HEK293 (cell line): ENCODE results near the gene HUNK.

Source experiments
- CTCF ChIA-PET: fragments of 350-600 bp; formaldehyde crosslinking; extraction: SDS; loops from one replicate; lab custom pipeline; 2021; ENCODE audit warnings: antibody characterized with exemption; lab: Yijun Ruan, JAX
- POLR2A ChIA-PET: fragments of 300-600 bp; formaldehyde crosslinking; extraction: SDS; loops from one replicate; lab custom pipeline; 2020; ENCODE audit warnings: antibody characterized with exemption, inconsistent platforms; lab: Yijun Ruan, JAX
- H3K27ac ChIP-seq: fragments of 200-500 bp; sonication (Bioruptor generic); 2 replicates; pipeline ENCODE4 v1.5.1; 2014; ENCODE audit warnings: low read depth, low read length, control low read depth, inconsistent platforms; ENCODE audit errors: extremely low read depth
- H3K36me3 ChIP-seq, 2 experiments: fragments of 200-500 bp in 1 of 2; sonication (Bioruptor generic) in 1 of 2; 1 replicate in 1 of 2; 2 replicates in 1 of 2; pipeline ENCODE4 v1.5.1; 2014 to 2017; ENCODE audit warnings: inconsistent platforms in 2 of 2, low read length in 2 of 2; ENCODE audit not compliant: control insufficient read depth in 2 of 2, insufficient read depth in 1 of 2
- H3K4me1 ChIP-seq: fragments of 200-500 bp; sonication (Bioruptor generic); 2 replicates; pipeline ENCODE4 v1.5.1; 2014; ENCODE audit warnings: mild to moderate bottlenecking, low read length, inconsistent platforms; ENCODE audit not compliant: control insufficient read depth, insufficient read depth
- H3K4me3 ChIP-seq: 2 replicates; pipeline ENCODE4 v1.5.1; 2011; ENCODE audit warnings: low read depth, mild to moderate bottlenecking, control low read depth, low read length, moderate library complexity
- H3K9me3 ChIP-seq: fragments of 200-500 bp; sonication (Bioruptor generic); 2 replicates; pipeline ENCODE4 v1.5.1; 2014; ENCODE audit warnings: low read depth, low read length, inconsistent platforms; ENCODE audit not compliant: control insufficient read depth, insufficient read depth
- BCL11A ChIP-seq: fragments of 450-650 bp; formaldehyde crosslinking; IDR thresholded peaks from 2 replicates; pipeline ENCODE4 v1.5.1; 2016; ENCODE audit warnings: low read depth, missing biosample characterization, missing genetic modification characterization
- HOXD13 ChIP-seq: sonication (generic); formaldehyde crosslinking; IDR thresholded peaks from 2 replicates; pipeline ENCODE4 v1.8.0; 2022; ENCODE audit warnings: missing genetic modification reagents, borderline replicate concordance
- KLF8 ChIP-seq: fragments of 450-650 bp; formaldehyde crosslinking; IDR thresholded peaks from 2 replicates; pipeline ENCODE4 v1.5.1; 2016; ENCODE audit warnings: missing biosample characterization, missing genetic modification characterization
- REST ChIP-seq: fragments of 450-650 bp; formaldehyde crosslinking; IDR thresholded peaks from 2 replicates; pipeline ENCODE4 v1.5.1; 2016; ENCODE audit warnings: missing biosample characterization, missing genetic modification characterization
- SALL2 ChIP-seq: fragments of 450-650 bp; formaldehyde crosslinking; IDR thresholded peaks from 2 replicates; pipeline ENCODE4 v1.5.0; 2017; ENCODE audit warnings: missing biosample characterization, mild to moderate bottlenecking, missing genetic modification characterization, borderline replicate concordance
- WT1 ChIP-seq: fragments of 450-650 bp; formaldehyde crosslinking; IDR thresholded peaks from 2 replicates; pipeline ENCODE4 v1.5.1; 2016; ENCODE audit warnings: missing biosample characterization, missing genetic modification characterization
- ZBTB1 ChIP-seq: fragments of 450-650 bp; formaldehyde crosslinking; IDR thresholded peaks from 2 replicates; pipeline ENCODE4 v1.5.1; 2016; ENCODE audit warnings: missing biosample characterization, missing genetic modification characterization
- ZBTB20 ChIP-seq: fragments of 450-650 bp; formaldehyde crosslinking; IDR thresholded peaks from 2 replicates; pipeline ENCODE4 v1.5.1; 2016; ENCODE audit warnings: missing biosample characterization, missing genetic modification characterization
- ZEB2 ChIP-seq: fragments of 450-650 bp; formaldehyde crosslinking; IDR thresholded peaks from 2 replicates; pipeline ENCODE4 v1.5.1; 2016; ENCODE audit warnings: missing biosample characterization, missing genetic modification characterization
- ZFP3 ChIP-seq: fragments of 450-650 bp; formaldehyde crosslinking; IDR thresholded peaks from 2 replicates; pipeline ENCODE4 v1.5.1; 2016; ENCODE audit warnings: low read depth, missing biosample characterization, missing genetic modification characterization
- ZFP41 ChIP-seq: fragments of 450-650 bp; formaldehyde crosslinking; IDR thresholded peaks from 2 replicates; pipeline ENCODE4 v1.5.1; 2016; ENCODE audit warnings: missing biosample characterization, missing genetic modification characterization, borderline replicate concordance
- ZFP69B ChIP-seq: fragments of 450-650 bp; formaldehyde crosslinking; IDR thresholded peaks from 2 replicates; pipeline ENCODE4 v1.5.1; 2016; ENCODE audit warnings: missing biosample characterization, missing genetic modification characterization
- ZNF133 ChIP-seq: fragments of 450-650 bp; formaldehyde crosslinking; IDR thresholded peaks from 2 replicates; pipeline ENCODE4 v1.5.1; 2016; ENCODE audit warnings: missing biosample characterization, missing genetic modification characterization
- ZNF169 ChIP-seq: fragments of 450-650 bp; formaldehyde crosslinking; IDR thresholded peaks from 2 replicates; pipeline ENCODE4 v1.5.1; 2016; ENCODE audit warnings: missing biosample characterization, missing genetic modification characterization
- ZNF175 ChIP-seq: fragments of 450-650 bp; formaldehyde crosslinking; IDR thresholded peaks from 2 replicates; pipeline ENCODE4 v1.5.1; 2016; ENCODE audit warnings: missing biosample characterization, missing genetic modification characterization
- ZNF19 ChIP-seq: fragments of 450-650 bp; formaldehyde crosslinking; IDR thresholded peaks from 2 replicates; pipeline ENCODE4; 2016; ENCODE audit warnings: missing biosample characterization, missing genetic modification characterization, low read depth
- ZNF214 ChIP-seq: fragments of 450-650 bp; formaldehyde crosslinking; IDR thresholded peaks from 2 replicates; pipeline ENCODE4 v1.5.1; 2017; ENCODE audit warnings: missing biosample characterization, mild to moderate bottlenecking, missing genetic modification characterization, borderline replicate concordance
- ZNF24 ChIP-seq: fragments of 450-650 bp; formaldehyde crosslinking; IDR thresholded peaks from 2 replicates; pipeline ENCODE4 v1.5.1; 2016; ENCODE audit warnings: missing biosample characterization, missing genetic modification characterization
- ZNF274 ChIP-seq, 2 experiments: fragments of 200-500 bp in 1 of 2; fragments of 450-650 bp in 1 of 2; sonication (Bioruptor generic) in 1 of 2; formaldehyde crosslinking in 1 of 2; IDR thresholded peaks; 2 replicates each; pipeline versions ENCODE4 v1.5.1 to v1.6.1; 2014 to 2016; ENCODE audit warnings: borderline replicate concordance in 1 of 2, inconsistent platforms in 1 of 2, low read length in 1 of 2, missing biosample characterization in 1 of 2, missing genetic modification characterization in 1 of 2
- ZNF391 ChIP-seq: fragments of 450-650 bp; formaldehyde crosslinking; IDR thresholded peaks from 2 replicates; pipeline ENCODE4 v1.5.1; 2016; ENCODE audit warnings: low read depth, missing biosample characterization, missing genetic modification characterization, borderline replicate concordance
- ZNF404 ChIP-seq: fragments of 450-650 bp; formaldehyde crosslinking; IDR thresholded peaks from 2 replicates; pipeline ENCODE4 v1.5.1; 2017; ENCODE audit warnings: missing biosample characterization, missing genetic modification characterization
- ZNF48 ChIP-seq: fragments of 450-650 bp; formaldehyde crosslinking; IDR thresholded peaks from 2 replicates; pipeline ENCODE4 v1.5.1; 2016; ENCODE audit warnings: missing biosample characterization, missing genetic modification characterization
- ZNF571 ChIP-seq: fragments of 450-650 bp; formaldehyde crosslinking; IDR thresholded peaks from 2 replicates; pipeline ENCODE4 v1.5.0; 2017; ENCODE audit warnings: missing biosample characterization, missing genetic modification characterization
- ZNF585B ChIP-seq: fragments of 450-650 bp; formaldehyde crosslinking; IDR thresholded peaks from 2 replicates; pipeline ENCODE4 v1.5.1; 2016; ENCODE audit warnings: missing biosample characterization, missing genetic modification characterization
- ZNF623 ChIP-seq: fragments of 450-650 bp; formaldehyde crosslinking; IDR thresholded peaks from 2 replicates; pipeline ENCODE4 v1.5.1; 2016; ENCODE audit warnings: missing biosample characterization, missing genetic modification characterization
- ZXDB ChIP-seq: fragments of 450-650 bp; formaldehyde crosslinking; IDR thresholded peaks from 2 replicates; pipeline ENCODE4 v1.5.1; 2016; ENCODE audit warnings: missing biosample characterization, missing genetic modification characterization
- TF ChIP-seq, protein P1 (sequence below): fragments of 450-650 bp; formaldehyde crosslinking; IDR thresholded peaks from 2 replicates; pipeline ENCODE4 v1.5.1; 2016; ENCODE audit warnings: missing biosample characterization, missing genetic modification characterization, low read depth
- TF ChIP-seq, protein P2 (sequence below): fragments of 450-650 bp; formaldehyde crosslinking; IDR thresholded peaks from 2 replicates; pipeline ENCODE4 v1.5.1; 2016; ENCODE audit warnings: missing biosample characterization, missing genetic modification characterization
- TF ChIP-seq, protein P3 (sequence below): fragments of 450-650 bp; formaldehyde crosslinking; IDR thresholded peaks from 2 replicates; pipeline ENCODE4 v1.5.1; 2016; ENCODE audit warnings: missing biosample characterization, missing genetic modification characterization

The HUNK gene

GRCh38 chr21:31923756-31924155, 50.9 kb downstream of the HUNK start:
- ChIA-PET POLR2A (no interaction called here), CTCF (interaction anchor here (0.6 to 0.7 kb wide), 2 partner anchors 18 to 24 kb away, joined by 3 read pairs; no protein-coding TSS in a partner anchor)
- Histone ChIP-seq H3K36me3 (peaks cover 4 to 10% of the 10 kb centered on the region in 2 experiments; a peak in 2 of 3 replicates), H3K9me3 (0 out of 2 replicates have a peak, but pooled peaks cover 4% of the 10 kb centered on the region), H3K4me3 (no peak overlapping the region), H3K4me1 (peaks cover 7% of the 10 kb centered on the region; the same call in 1 of the 2 replicates), H3K27ac (no peak overlapping the region)
- no peak for TF ChIP-seq ZNF585B (tag by site-specific recombination)
- TF ChIP-seq ZBTB20 (tag by site-specific recombination): no peak
- TF ChIP-seq WT1 (tag by site-specific recombination): no peak
- no peak for TF ChIP-seq ZNF133 (tag by site-specific recombination)
- TF ChIP-seq ZNF274 (IDR thresholded peaks at IDR 0.05; ENCODE audit: low read length): no peak
- TF ChIP-seq ZNF274 (tag by site-specific recombination; IDR thresholded peaks at IDR 0.05; ENCODE audit: borderline replicate concordance): no peak
- no peak for TF ChIP-seq SALL2 (tag by site-specific recombination)
- TF ChIP-seq REST (tag by site-specific recombination): no peak
- no peak for TF ChIP-seq ZBTB1 (tag by site-specific recombination)
- TF ChIP-seq ZFP69B (tag by site-specific recombination): no peak
- no peak for TF ChIP-seq BCL11A (tag by site-specific recombination)
- no peak for TF ChIP-seq ZNF169 (tag by site-specific recombination)
- TF ChIP-seq ZNF175 (tag by site-specific recombination): no peak
- TF ChIP-seq ZNF391 (tag by site-specific recombination): no peak
- TF ChIP-seq ZXDB (tag by site-specific recombination): no peak
- TF ChIP-seq HOXD13 (CRISPR knock-in tag): no peak
- TF ChIP-seq, protein P1, sequence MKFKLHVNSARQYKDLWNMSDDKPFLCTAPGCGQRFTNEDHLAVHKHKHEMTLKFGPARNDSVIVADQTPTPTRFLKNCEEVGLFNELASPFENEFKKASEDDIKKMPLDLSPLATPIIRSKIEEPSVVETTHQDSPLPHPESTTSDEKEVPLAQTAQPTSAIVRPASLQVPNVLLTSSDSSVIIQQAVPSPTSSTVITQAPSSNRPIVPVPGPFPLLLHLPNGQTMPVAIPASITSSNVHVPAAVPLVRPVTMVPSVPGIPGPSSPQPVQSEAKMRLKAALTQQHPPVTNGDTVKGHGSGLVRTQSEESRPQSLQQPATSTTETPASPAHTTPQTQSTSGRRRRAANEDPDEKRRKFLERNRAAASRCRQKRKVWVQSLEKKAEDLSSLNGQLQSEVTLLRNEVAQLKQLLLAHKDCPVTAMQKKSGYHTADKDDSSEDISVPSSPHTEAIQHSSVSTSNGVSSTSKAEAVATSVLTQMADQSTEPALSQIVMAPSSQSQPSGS (tag by site-specific recombination): no peak
- no peak for TF ChIP-seq ZNF19 (tag by site-specific recombination)

- H3K9me3 ChIP-seq: 0 out of 2 replicates have a peak, but pooled peaks cover 4% of the 10 kb centered on the region
- H3K27ac ChIP-seq: no peak overlapping the region
- peaks cover 14% of the 10 kb centered on the region; the same call in 1 of the 2 replicates for H3K4me1 ChIP-seq
- no peak for TF ChIP-seq ZNF623
- TF ChIP-seq ZXDB (tag by site-specific recombination): no peak
- no peak for TF ChIP-seq ZEB2 (tag by site-specific recombination)
- no peak for TF ChIP-seq ZFP3
- no peak for TF ChIP-seq ZNF24 (tag by site-specific recombination)
- TF ChIP-seq, protein P2, sequence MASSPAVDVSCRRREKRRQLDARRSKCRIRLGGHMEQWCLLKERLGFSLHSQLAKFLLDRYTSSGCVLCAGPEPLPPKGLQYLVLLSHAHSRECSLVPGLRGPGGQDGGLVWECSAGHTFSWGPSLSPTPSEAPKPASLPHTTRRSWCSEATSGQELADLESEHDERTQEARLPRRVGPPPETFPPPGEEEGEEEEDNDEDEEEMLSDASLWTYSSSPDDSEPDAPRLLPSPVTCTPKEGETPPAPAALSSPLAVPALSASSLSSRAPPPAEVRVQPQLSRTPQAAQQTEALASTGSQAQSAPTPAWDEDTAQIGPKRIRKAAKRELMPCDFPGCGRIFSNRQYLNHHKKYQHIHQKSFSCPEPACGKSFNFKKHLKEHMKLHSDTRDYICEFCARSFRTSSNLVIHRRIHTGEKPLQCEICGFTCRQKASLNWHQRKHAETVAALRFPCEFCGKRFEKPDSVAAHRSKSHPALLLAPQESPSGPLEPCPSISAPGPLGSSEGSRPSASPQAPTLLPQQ (tag by site-specific recombination): no peak
- TF ChIP-seq ZNF48 (tag by site-specific recombination): no peak
- TF ChIP-seq, protein P3, sequence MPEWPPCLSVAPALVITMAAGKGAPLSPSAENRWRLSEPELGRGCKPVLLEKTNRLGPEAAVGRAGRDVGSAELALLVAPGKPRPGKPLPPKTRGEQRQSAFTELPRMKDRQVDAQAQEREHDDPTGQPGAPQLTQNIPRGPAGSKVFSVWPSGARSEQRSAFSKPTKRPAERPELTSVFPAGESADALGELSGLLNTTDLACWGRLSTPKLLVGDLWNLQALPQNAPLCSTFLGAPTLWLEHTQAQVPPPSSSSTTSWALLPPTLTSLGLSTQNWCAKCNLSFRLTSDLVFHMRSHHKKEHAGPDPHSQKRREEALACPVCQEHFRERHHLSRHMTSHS (tag by site-specific recombination): no peak
- no peak for TF ChIP-seq ZNF571 (tag by site-specific recombination)
- no peak for TF ChIP-seq WT1 (tag by site-specific recombination)
- TF ChIP-seq ZFP41: no peak
- TF ChIP-seq ZNF404 (tag by site-specific recombination): no peak
- no peak for TF ChIP-seq ZNF214 (tag by site-specific recombination)
- TF ChIP-seq KLF8: no peak
- CTCF ChIA-PET: interaction anchor here (0.7 to 1.3 kb wide), 3 partner anchors 9 to 334 kb away, joined by 3 read pairs; no protein-coding TSS in a partner anchor
- no peak overlapping the region for H3K4me3 ChIP-seq
- peaks cover 4 to 10% of the 10 kb centered on the region in 2 experiments; a peak in 2 of 3 replicates for H3K36me3 ChIP-seq
- POLR2A ChIA-PET: no interaction called here
These were observed 51.7 kb downstream of the HUNK start for GRCh38 chr21:31924548-31924947.
